Keratinocyte (primary cell): ENCODE data around the gene TPCN2. TPM values are rescaled to one million over a fixed set of nuclear protein-coding genes. Genes with fewer than 3 reads are reported as not detected.

ENCODE experiments used
- DNase-seq: peaks from one replicate; pipeline ENCODE4 v3.0.0-alpha.2; 2011; ENCODE audit warnings: low read depth, missing footprints, low spot score
- FAIRE-seq: peaks from 2 replicates; lab custom pipeline; 2011; peaks lifted over from hg19 to GRCh38; lab: Jason Lieb, UNC
- H2AFZ ChIP-seq: 2 replicates; pipeline ENCODE4 v1.6.0; 2012; ENCODE audit warnings: low read length, control low read depth, inconsistent platforms; ENCODE audit not compliant: control insufficient read depth
- H3K27ac ChIP-seq: 2 replicates; pipeline ENCODE4 v1.5.1; 2011; ENCODE audit warnings: low read length; ENCODE audit not compliant: control insufficient read depth, insufficient read depth
- H3K27me3 ChIP-seq: 3 replicates; pipeline ENCODE4 v1.6.0; 2011; ENCODE audit warnings: low read length; ENCODE audit not compliant: control insufficient read depth, insufficient read depth; ENCODE audit errors: extremely low read depth
- H3K36me3 ChIP-seq, 2 experiments: 2 replicates in 1 of 2; 3 replicates in 1 of 2; pipeline ENCODE4 v1.5.1; 2011; ENCODE audit warnings: low read length in 2 of 2, mild to moderate bottlenecking in 1 of 2; ENCODE audit not compliant: control insufficient read depth in 2 of 2, insufficient read depth in 2 of 2; ENCODE audit errors: extremely low read depth in 1 of 2
- H3K4me1 ChIP-seq: 3 replicates; pipeline ENCODE4 v1.5.1; 2011; ENCODE audit warnings: low read length; ENCODE audit not compliant: control insufficient read depth, insufficient read depth; ENCODE audit errors: extremely low read depth
- H3K4me2 ChIP-seq: 3 replicates; pipeline ENCODE4 v1.6.0; 2011; ENCODE audit warnings: low read depth, low read length; ENCODE audit not compliant: control insufficient read depth, insufficient read depth; ENCODE audit errors: extremely low read depth
- H3K4me3 ChIP-seq, 3 experiments: fragments of 200-600 bp in 1 of 3; sonication (generic) in 1 of 3; 2 replicates in 2 of 3; 3 replicates in 1 of 3; pipeline ENCODE4 v1.5.1; 2011 to 2016; ENCODE audit warnings: low read length in 3 of 3, mild to moderate bottlenecking in 3 of 3, control low read depth in 2 of 3, inconsistent platforms in 1 of 3, low read depth in 1 of 3, mixed read lengths in 1 of 3, mixed run types in 1 of 3, moderate library complexity in 1 of 3; ENCODE audit not compliant: control insufficient read depth in 2 of 3, insufficient read depth in 2 of 3; ENCODE audit errors: extremely low read depth in 1 of 3
- H3K79me2 ChIP-seq: 2 replicates; pipeline ENCODE4 v1.6.0; 2012; ENCODE audit warnings: low read length; ENCODE audit not compliant: control insufficient read depth, insufficient read depth
- H3K9ac ChIP-seq: 3 replicates; pipeline ENCODE4 v1.6.0; 2011; ENCODE audit warnings: low read length; ENCODE audit not compliant: control insufficient read depth, insufficient read depth; ENCODE audit errors: extremely low read depth
- H3K9me1 ChIP-seq: 3 replicates; pipeline ENCODE4 v1.6.0; 2011; ENCODE audit warnings: low read length; ENCODE audit not compliant: control insufficient read depth, insufficient read depth; ENCODE audit errors: extremely low read depth
- H3K9me3 ChIP-seq: 2 replicates; pipeline ENCODE4 v1.5.1; 2012; ENCODE audit warnings: low read depth, low read length; ENCODE audit not compliant: control insufficient read depth
- H4K20me1 ChIP-seq: 3 replicates; pipeline ENCODE4 v1.6.0; 2011; ENCODE audit warnings: low read length; ENCODE audit not compliant: control insufficient read depth, insufficient read depth; ENCODE audit errors: extremely low read depth
- EZH2 ChIP-seq: IDR thresholded peaks from one replicate; pipeline ENCODE4 v1.6.1; 2012; ENCODE audit warnings: inconsistent platforms, mild to moderate bottlenecking, low read length, moderate library complexity
- dilution Hi-C: fragments of 300-500 bp; cut with MboI; formaldehyde crosslinking; loops from one replicate; pipeline ENCODE4 v1.7.0; 2020; ENCODE audit warnings: low sequenced_read_pairs; ENCODE audit not compliant: extremely low pct_ligation_motif_present
- polyA plus RNA-seq, 5 experiments: library from polyadenylated mRNA; depleted of rRNA in 3 of 5; stranded (reverse) in 3 of 5; stranded (forward) in 1 of 5; unstranded in 1 of 5; fragments of >200 nt; gene quantifications; 1 replicate in 1 of 5; 2 replicates in 3 of 5; 3 replicates in 1 of 5; pipeline versions ENCODE4 v1.2.1 to v1.2.3, GENCODE V29; 2011 to 2012; ENCODE audit warnings: missing spikeins in 2 of 5, low read depth in 1 of 5, low replicate concordance in 1 of 5
- TF ChIP-seq, protein P1 (sequence below), 3 experiments: IDR thresholded peaks in 1 of 3; conservative IDR thresholded peaks in 1 of 3; optimal IDR thresholded peaks in 1 of 3; 2 replicates in 2 of 3; 3 replicates in 1 of 3; pipeline versions ENCODE3 to v1.5.1; 2011; ENCODE audit warnings: low read length in 3 of 3, mild to moderate bottlenecking in 3 of 3, moderate library complexity in 2 of 3, control low read depth in 1 of 3, inconsistent platforms in 1 of 3; ENCODE audit not compliant: insufficient read depth in 2 of 3; ENCODE audit errors: extremely low read depth in 1 of 3

Gene TPCN2
- polyA plus RNA-seq, 1 donor (not counting 4 experiments of a cell fraction or from before 2014, with no cell fraction given): 7.7 TPM

DNA sequence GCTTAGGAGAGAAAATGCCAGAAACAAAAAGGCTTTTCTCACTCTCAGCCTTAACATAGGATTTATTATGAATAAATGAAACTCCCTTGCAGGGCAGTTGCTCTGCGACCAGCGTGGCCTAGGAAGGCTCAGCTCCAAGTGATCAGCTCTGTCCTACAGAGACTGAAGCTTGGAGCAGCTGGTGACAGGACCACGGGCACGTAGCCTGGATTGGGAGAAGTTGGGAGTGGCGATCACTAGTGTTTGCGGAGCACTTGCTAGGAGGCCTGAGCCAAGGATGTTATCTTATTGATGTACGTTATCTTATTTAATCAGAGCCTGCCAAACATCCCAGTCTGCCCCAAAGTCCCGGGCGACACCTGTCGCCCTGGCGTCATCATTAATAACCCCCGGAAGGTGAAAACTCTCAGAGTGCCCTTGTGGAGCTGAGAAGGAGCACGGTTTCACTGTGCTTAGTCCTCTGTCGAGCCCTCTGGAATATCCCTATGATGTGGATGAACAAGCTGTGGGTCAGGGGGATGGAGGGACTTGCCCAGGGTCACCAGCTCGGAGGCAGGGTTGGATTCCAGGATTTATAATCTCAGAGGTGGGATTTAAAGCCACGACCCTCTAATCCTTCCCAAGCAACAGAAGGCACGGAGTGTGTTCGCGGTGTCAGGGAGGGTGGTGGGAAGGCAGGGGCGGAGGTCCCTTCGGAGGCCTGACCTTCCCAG, 66.2 kb downstream of the TPCN2 start:
- Histone ChIP-seq H4K20me1 (no peaks in the 10 kb centered on the region), H3K4me1 (no peaks in the 10 kb centered on the region), H3K27me3 (peaks cover 31% of the 10 kb centered on the region), H2AFZ (no peak overlapping the region), H3K36me3 (no peaks in the 10 kb centered on the region), H3K79me2 (no peaks in the 10 kb centered on the region), H3K4me3 (no peak overlapping the region), H3K9me1 (no peaks in the 10 kb centered on the region), H3K9ac (no peak overlapping the region), H3K9me3 (peaks cover 2% of the 10 kb centered on the region), H3K27ac (no peak overlapping the region), H3K4me2 (no peak overlapping the region)
- TF ChIP-seq, protein P1, sequence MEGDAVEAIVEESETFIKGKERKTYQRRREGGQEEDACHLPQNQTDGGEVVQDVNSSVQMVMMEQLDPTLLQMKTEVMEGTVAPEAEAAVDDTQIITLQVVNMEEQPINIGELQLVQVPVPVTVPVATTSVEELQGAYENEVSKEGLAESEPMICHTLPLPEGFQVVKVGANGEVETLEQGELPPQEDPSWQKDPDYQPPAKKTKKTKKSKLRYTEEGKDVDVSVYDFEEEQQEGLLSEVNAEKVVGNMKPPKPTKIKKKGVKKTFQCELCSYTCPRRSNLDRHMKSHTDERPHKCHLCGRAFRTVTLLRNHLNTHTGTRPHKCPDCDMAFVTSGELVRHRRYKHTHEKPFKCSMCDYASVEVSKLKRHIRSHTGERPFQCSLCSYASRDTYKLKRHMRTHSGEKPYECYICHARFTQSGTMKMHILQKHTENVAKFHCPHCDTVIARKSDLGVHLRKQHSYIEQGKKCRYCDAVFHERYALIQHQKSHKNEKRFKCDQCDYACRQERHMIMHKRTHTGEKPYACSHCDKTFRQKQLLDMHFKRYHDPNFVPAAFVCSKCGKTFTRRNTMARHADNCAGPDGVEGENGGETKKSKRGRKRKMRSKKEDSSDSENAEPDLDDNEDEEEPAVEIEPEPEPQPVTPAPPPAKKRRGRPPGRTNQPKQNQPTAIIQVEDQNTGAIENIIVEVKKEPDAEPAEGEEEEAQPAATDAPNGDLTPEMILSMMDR (optimal IDR thresholded peaks at IDR 0.05 in 1 of 3, IDR thresholded peaks at IDR 0.05 in 1 of 3, conservative IDR thresholded peaks at IDR 0.05 in 1 of 3; ENCODE audit: extremely low read depth in 1 of 3, insufficient read depth in 2 of 3, low read length in 3 of 3): no peak
- TF ChIP-seq EZH2: no peak
- FAIRE-seq (no peak), DNase-seq (no peak)
- dilution Hi-C loops: loop anchor here (10.0 to 25.0 kb wide), 2 partner anchors 122 to 550 kb away; no protein-coding TSS in a partner anchor

DNA sequence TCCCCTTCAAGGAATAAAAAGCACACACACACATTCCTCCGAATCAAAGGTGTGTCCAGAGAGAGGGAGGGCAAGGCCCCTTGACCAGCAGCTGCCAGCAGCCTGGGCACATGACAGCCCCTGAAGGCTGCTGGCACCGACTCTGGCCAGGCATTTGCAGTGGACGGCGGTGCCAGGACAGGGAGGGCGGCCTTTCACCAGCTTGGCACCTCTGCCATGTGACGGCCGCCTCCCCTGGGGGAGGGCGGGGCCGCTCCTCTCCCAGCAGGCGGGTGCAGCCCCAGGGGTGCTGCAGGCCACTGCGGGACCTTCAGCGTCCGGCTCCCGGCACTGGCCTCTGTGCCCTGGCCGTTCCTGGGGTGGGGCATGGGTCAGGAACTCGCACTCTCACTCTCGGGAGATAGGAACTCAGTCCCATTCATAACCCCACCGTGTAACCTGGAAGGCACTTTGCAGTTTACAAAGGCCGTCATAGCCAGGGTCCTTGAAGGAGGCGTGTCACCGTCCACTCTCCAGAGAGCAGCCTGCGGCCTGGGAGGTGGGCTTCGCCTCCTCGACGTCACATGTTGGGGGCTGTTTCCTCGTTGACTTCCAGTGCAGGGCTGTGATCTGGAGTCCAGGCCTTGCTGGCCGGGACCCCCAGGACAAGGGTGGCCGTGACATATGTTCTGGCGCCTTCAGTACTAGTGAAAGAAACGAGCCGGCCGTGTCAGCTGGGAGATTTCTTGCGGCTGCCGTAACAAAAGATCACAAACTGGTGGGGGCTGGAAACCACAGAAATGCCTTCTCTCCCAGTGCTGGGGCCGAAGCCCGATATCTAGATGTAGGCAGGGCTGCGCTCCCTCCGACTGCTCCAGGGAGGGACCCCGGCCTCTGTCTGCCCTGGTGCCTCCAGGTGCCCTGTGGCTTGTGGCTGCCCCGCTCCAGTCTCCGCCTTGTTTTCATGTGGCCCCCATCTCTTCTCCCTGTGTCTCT, 67.1 kb downstream of the TPCN2 start:
- H3K9ac ChIP-seq: no peak overlapping the region
- no peaks in the 10 kb centered on the region for H3K36me3 ChIP-seq
- TF ChIP-seq, protein P1 (optimal IDR thresholded peaks at IDR 0.05 in 1 of 3, IDR thresholded peaks at IDR 0.05 in 1 of 3, conservative IDR thresholded peaks at IDR 0.05 in 1 of 3; ENCODE audit: extremely low read depth in 1 of 3, insufficient read depth in 2 of 3, low read length in 3 of 3): no peak
- no peak for TF ChIP-seq EZH2
- FAIRE-seq (no peak), DNase-seq (no peak)
- no peaks in the 10 kb centered on the region for H3K79me2 ChIP-seq
- H3K27ac ChIP-seq: no peak overlapping the region
- H3K4me3 ChIP-seq: no peak overlapping the region
- peaks cover under 1% of the 10 kb centered on the region for H3K4me1 ChIP-seq
- peaks cover 31% of the 10 kb centered on the region for H3K27me3 ChIP-seq
- H4K20me1 ChIP-seq: no peaks in the 10 kb centered on the region
- H3K4me2 ChIP-seq: no peak overlapping the region
- dilution Hi-C loops: loop anchor here (10.0 to 25.0 kb wide), 2 partner anchors 121 to 549 kb away; no protein-coding TSS in a partner anchor
- H3K9me3 ChIP-seq: peaks cover 4% of the 10 kb centered on the region
- H2AFZ ChIP-seq: no peak overlapping the region
- no peaks in the 10 kb centered on the region for H3K9me1 ChIP-seq
